Natural killer cell (primary cell): ENCODE results near the gene GTF2F1. TPM values are rescaled to one million over a fixed set of nuclear protein-coding genes. Genes with fewer than 3 reads are reported as not detected.

Experiments used
- ATAC-seq, 3 donors: fragments of 150-1000 bp in 2 of 3; fragments of 200-7000 bp in 1 of 3; cut with Tn5 transposase; 1 replicate in 1 of 3; 2 replicates in 2 of 3; pipeline ENCODE4 v1.10.0; 2021; ENCODE audit warnings: mild to moderate bottlenecking in 2 of 3, moderate library complexity in 2 of 3
- DNase-seq, 2 donors: peaks; one replicate each; pipeline versions ENCODE4 v3.0.0 to v3.0.0-alpha.2; 2013 to 2021; ENCODE audit warnings: mixed read lengths in 1 of 2
- H3K27ac ChIP-seq: one replicate; pipeline ENCODE4 v1.5.1; 2013; ENCODE audit warnings: mild to moderate bottlenecking, low read length
- H3K27me3 ChIP-seq: one replicate; pipeline ENCODE4 v1.6.1; 2013; ENCODE audit warnings: low read length; ENCODE audit not compliant: control insufficient read depth, insufficient read depth
- H3K36me3 ChIP-seq: one replicate; pipeline ENCODE4 v1.6.1; 2013; ENCODE audit warnings: low read length; ENCODE audit not compliant: control insufficient read depth, insufficient read depth
- H3K4me1 ChIP-seq: one replicate; pipeline ENCODE4 v1.6.1; 2013; ENCODE audit warnings: low read length; ENCODE audit not compliant: control insufficient read depth, insufficient read depth
- H3K4me3 ChIP-seq: one replicate; pipeline ENCODE4 v1.5.1; 2013; ENCODE audit warnings: low read length
- H3K9me3 ChIP-seq: one replicate; pipeline ENCODE4 v1.6.1; 2013; ENCODE audit warnings: low read length; ENCODE audit not compliant: control insufficient read depth, insufficient read depth
- H3K27ac Mint-ChIP-seq, 2 donors: one replicate each; pipeline ENCODE4 v1.8.0; 2022; ENCODE audit warnings: mild to moderate bottlenecking in 2 of 2, mixed read lengths in 2 of 2, moderate library complexity in 1 of 2
- H3K27me3 Mint-ChIP-seq, 2 donors: one replicate each; pipeline ENCODE4 v1.8.0; 2022; ENCODE audit warnings: low read depth in 2 of 2, mixed read lengths in 2 of 2
- H3K36me3 Mint-ChIP-seq: one replicate; pipeline ENCODE4 v1.8.0; 2022; ENCODE audit warnings: mixed read lengths
- H3K4me1 Mint-ChIP-seq, 2 donors: one replicate each; pipeline ENCODE4 v1.8.0; 2022; ENCODE audit warnings: mixed read lengths in 2 of 2
- H3K4me3 Mint-ChIP-seq: one replicate; pipeline ENCODE4 v1.8.0; 2022; ENCODE audit warnings: mild to moderate bottlenecking, moderate library complexity, mixed read lengths
- H3K9me3 Mint-ChIP-seq, 2 donors: one replicate each; pipeline ENCODE4 v1.8.0; 2022; ENCODE audit warnings: mixed read lengths in 2 of 2
- CTCF ChIP-seq: fragments of 200-600 bp; IDR thresholded peaks from one replicate; pipeline ENCODE4 v1.8.0; 2022; ENCODE audit warnings: antibody characterized with exemption
- WGBS: methylation state at CpG from one replicate; pipeline ENCODE4 v1.1.7; 2013; ENCODE audit warnings: missing lambda C conversion rate; ENCODE audit not compliant: insufficient coverage; 5-methylcytosine and 5-hydroxymethylcytosine counted together
- intact Hi-C: fragments of 100-400 bp; cut with micrococcal nuclease; formaldehyde crosslinking; loops from one replicate; pipeline ENCODE4 v1.14.2; 2022
- total RNA-seq, 4 donors: library from RNA; stranded (reverse); fragments of 120-200 nt in 1 of 4; gene quantifications; one replicate each; pipeline versions ENCODE4 v1.2.3 to v1.2.4, GENCODE V29; 2013 to 2022

The GTF2F1 gene
- total RNA-seq: 10 to 100 TPM; 56.6 to 63.9 (median 63.9) TPM
- 37.8 TPM for total RNA-seq (2013)

DNA sequence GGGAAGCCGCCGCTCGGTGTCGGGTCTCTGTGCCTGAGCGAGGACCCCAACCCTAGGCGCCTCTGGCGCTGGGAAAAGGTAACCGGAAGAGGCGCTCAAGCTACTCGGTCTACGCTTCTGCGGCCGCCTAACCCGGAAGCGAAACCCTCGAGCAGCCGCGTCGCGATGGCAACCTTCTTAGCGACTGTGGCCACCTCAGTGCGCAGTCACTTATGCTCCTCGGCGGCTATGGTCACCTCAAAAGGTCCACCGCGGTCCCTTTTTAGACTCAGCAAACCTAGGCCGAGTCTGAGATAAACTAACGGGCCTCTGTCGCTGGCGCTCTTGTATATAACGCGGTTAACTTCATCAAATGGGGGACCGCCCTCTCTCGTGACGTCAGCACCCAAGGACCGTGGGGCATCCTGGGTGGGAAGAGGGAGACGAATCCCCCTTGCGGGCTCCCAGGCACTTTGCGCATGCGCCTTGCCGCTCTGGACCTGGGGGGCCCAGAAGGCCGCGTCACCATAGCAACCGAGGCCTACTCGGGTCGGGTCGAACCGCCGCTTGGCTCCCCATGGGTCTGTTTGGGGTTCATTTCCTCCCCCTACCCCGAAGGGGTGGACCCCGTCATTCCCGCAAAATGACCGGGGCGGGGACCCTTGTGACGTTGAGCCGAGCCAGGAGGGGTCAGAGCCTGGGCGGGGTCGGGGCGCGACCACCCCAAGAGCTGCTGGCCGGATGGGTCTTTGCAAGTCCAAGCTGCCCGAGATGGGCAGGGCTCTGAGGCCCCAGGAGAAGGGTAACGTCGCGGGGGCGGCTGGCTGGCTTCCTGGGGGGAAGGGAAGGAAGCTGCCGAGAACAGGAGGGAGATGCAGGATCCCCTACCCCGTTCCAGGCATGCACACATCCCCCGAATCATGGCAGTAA, at the start of gene GTF2F1:
Gene GTF2F1, minus strand, starts transcription at position 91 of the 909 bp plus-strand sequence. CDS start 169 bp downstream, outside the sequence.
- no peaks in the 10 kb centered on the region for H3K36me3 Mint-ChIP-seq
- Histone ChIP-seq H3K36me3 (peaks cover 19% of the 10 kb centered on the region), H3K4me3 (peak within 1 kb of the TSS; percentile 89), H3K27me3 (no peaks in the 10 kb centered on the region), H3K27ac (peak within 1 kb of the TSS; percentile 96), H3K9me3 (no peaks in the 10 kb centered on the region), H3K4me1 (peaks cover 18% of the 10 kb centered on the region)
- TF ChIP-seq CTCF: no peak
- ATAC-seq (peak; percentile 86 to 91 (median 87)), DNase-seq (peak; percentile 89 to 98)
- H3K27me3 Mint-ChIP-seq: no peaks in the 10 kb centered on the region
- intact Hi-C loops: loop anchor here (1.0 kb wide), 2 partner anchors 20 to 32 kb away; no protein-coding TSS in a partner anchor
- under 1% methylated on average over 69 of the region's 69 CpGs for WGBS
- no peaks in the 10 kb centered on the region for H3K9me3 Mint-ChIP-seq
- H3K4me3 Mint-ChIP-seq: peak within 1 kb of the TSS; percentile 97
- peak within 1 kb of the TSS; percentile 96 to 97 for H3K27ac Mint-ChIP-seq
- H3K4me1 Mint-ChIP-seq: peaks cover 23 to 30% of the 10 kb centered on the region in 2 donors

GRCh38 chr19:6442087-6442688, 49.2 kb upstream of the GTF2F1 start:
- H3K27ac Mint-ChIP-seq: no peak overlapping the region
- H3K9me3 Mint-ChIP-seq: no peaks in the 10 kb centered on the region
- H3K27me3 ChIP-seq: no peaks in the 10 kb centered on the region
- intact Hi-C loops: no loop called here
- WGBS: 89% methylated on average over 11 of the region's 13 CpGs
- H3K27me3 Mint-ChIP-seq: no peaks in the 10 kb centered on the region
- no peak for TF ChIP-seq CTCF
- no peak overlapping the region for H3K4me3 Mint-ChIP-seq
- no peaks in the 10 kb centered on the region for H3K36me3 Mint-ChIP-seq
- DNase-seq (no peak), ATAC-seq (no peak)
- no peaks in the 10 kb centered on the region for H3K9me3 ChIP-seq
- H3K27ac ChIP-seq: no peak overlapping the region
- no peaks in the 10 kb centered on the region for H3K4me1 ChIP-seq
- H3K4me1 Mint-ChIP-seq: no peaks in the 10 kb centered on the region
- no peaks in the 10 kb centered on the region for H3K36me3 ChIP-seq
- no peak overlapping the region for H3K4me3 ChIP-seq

DNA sequence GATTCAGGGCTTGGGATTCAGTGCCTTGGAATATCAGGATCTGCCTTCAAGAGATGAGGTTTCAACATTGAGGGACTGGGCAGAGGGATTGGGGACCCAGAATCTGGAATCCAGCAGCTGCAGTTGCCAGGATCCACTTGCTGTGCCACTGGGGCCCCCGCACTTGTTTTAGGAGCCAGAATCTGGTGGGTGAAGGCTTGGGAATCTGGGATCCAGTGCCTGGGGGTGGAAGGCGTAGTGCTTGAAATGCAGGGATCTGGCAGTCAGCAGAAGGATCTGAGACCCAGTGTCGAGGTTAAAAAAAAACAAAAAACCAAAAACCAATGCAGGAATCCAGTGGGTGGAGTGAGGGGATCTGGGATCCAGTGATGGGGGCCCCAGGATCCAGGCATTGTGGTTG, 47.9 kb upstream of the GTF2F1 start:
- no peaks in the 10 kb centered on the region for H3K27me3 Mint-ChIP-seq
- WGBS: 89% methylated on average over 3 of the region's 3 CpGs

More for the DNA sequence above, 47.9 kb upstream of the GTF2F1 start:
- Histone ChIP-seq H3K27ac (no peak overlapping the region), H3K27me3 (no peaks in the 10 kb centered on the region), H3K4me3 (no peak overlapping the region), H3K4me1 (no peaks in the 10 kb centered on the region), H3K36me3 (no peaks in the 10 kb centered on the region), H3K9me3 (no peaks in the 10 kb centered on the region)
- H3K4me3 Mint-ChIP-seq: no peak overlapping the region
- H3K36me3 Mint-ChIP-seq: no peaks in the 10 kb centered on the region
- no peaks in the 10 kb centered on the region for H3K4me1 Mint-ChIP-seq
- intact Hi-C loops: no loop called here
- ATAC-seq (no peak), DNase-seq (no peak)
- no peaks in the 10 kb centered on the region for H3K9me3 Mint-ChIP-seq
- TF ChIP-seq CTCF: no peak
- no peak overlapping the region for H3K27ac Mint-ChIP-seq
